GM19239 (cell line): ENCODE data around the gene FRRS1L.

ENCODE experiments used
- DNase-seq: peaks from one replicate; pipeline ENCODE4 v3.0.0; 2011; ENCODE audit warnings: low spot score; ENCODE audit not compliant: insufficient read length
- FAIRE-seq: peaks from 2 replicates; lab custom pipeline; 2011; peaks lifted over from hg19 to GRCh38; lab: Jason Lieb, UNC

Gene FRRS1L

DNA sequence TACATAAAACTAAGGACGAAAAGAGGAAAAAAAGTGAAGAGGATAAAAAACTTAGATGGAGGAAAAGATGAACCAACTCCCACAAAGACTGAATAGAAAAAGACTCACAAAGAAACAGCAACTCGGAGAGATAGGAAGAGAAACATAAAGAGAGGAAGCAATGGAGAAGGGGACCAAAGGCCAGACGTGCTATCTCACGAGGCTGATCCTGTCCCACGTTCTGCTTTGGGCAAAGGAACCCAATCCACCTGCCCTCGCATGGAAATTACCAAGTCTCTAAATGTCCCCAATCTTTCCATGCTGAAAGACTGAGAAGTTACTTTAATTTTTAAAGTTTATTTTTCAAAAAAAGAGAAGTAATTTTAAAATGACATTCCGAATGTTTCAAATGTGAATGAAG is 83.9 kb downstream of the FRRS1L start:
- no peak for FAIRE-seq

GRCh38 chr9:109082091-109082620 is 84.9 kb downstream of the FRRS1L start:
- DNase-seq (no peak), FAIRE-seq (peak; percentile 33)

More for the DNA sequence above, 83.9 kb downstream of the FRRS1L start:
- no peak for DNase-seq
